Aortic smooth muscle cell (primary cell): ENCODE data around the gene ERP27. TPM values are rescaled to one million over a fixed set of nuclear protein-coding genes. Genes with fewer than 3 reads are reported as not detected.

Experiments
- total RNA-seq: library from RNA; depleted of rRNA; stranded (reverse); fragments of >200 nt; gene quantifications from 2 replicates; pipeline ENCODE4 v1.2.3, GENCODE V29; 2014

ERP27 gene
- total RNA-seq, result 0.13 and 0.87 TPM in 2 replicates

DNA sequence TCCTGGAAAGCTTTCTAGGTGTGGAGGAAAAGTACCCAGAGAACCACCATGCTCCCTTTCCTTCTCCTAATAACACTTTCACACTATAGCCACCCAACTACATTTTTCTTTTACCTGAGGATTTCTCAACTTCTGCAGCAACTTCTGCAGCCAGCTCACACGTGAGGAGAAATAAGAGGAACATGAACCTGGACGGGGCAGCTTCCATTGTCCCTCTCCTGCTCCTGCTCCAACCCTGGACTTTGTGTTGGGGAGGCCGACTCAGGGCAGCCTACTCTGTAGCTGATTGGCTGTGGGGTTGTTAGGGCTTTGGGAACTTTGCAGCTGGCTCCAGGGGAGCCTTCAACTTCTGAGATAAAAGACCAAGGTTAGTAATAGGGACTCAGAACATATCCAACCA, at the start of gene ERP27:
TSS of gene ERP27 (minus strand) at position 237 of the 400 bp plus-strand sequence. CDS start at position 208, 29 bp downstream.

DNA sequence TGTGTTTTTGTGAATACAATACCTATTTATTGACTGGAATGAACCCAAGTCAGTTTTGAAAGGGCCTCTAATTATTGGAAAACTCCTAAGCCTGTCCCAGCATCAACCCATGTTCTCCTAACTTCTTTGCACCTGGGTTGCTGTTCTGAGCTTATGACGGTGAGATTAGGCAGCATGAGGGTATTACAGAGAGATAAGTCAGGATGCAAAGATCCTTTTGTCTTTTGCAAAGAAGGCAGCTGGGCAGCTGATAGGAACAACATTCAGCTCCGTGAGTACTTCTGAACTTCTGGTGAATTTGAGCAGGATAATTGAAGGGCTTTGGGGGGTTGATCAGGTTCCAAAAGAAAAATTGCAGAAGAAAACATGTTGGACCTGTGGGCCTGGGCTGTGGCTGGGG, 34.5 kb upstream of the ERP27 start, which contains the start of gene PDE6H:
TSS of gene PDE6H (plus strand) at position 227 of the 400 bp plus-strand sequence. CDS start 4,971 bp downstream, outside the sequence.

DNA sequence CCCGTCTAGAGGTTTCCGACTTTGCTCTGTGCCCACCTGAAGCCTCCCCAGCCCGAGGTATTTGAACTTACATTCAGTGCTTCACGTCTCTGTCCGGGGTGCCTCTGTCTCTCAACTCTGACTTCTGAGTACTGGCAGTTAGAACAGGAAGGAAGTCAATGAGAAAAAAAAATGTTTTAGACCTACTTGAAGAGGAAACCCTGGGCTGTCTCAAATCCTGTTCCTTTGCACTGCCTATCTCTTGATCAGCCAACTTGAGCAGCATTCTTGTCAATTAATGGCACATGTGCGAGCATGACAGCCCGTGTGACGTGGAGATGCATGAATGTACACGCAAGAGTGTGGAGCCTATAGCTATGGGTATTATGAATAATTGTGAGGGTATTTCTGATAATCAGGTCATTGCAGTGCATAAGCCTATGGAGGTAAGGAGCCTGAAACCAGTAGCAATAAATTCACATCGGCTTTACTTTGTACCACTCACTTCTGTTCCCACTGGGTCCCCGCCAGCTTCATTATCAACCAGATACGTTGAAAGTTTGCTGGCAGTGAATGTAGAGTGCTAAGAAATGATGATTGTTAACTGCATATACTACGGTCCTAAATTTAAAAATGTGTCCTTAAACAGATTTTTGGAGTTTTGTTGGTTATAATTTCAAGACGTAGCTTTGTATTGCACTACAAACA, 23.3 kb upstream of the ERP27 start, which contains the start of gene ARHGDIB:
TSS of gene ARHGDIB (minus strand) at position 136 of the 687 bp plus-strand sequence. CDS start 10,889 bp downstream, outside the sequence.

DNA sequence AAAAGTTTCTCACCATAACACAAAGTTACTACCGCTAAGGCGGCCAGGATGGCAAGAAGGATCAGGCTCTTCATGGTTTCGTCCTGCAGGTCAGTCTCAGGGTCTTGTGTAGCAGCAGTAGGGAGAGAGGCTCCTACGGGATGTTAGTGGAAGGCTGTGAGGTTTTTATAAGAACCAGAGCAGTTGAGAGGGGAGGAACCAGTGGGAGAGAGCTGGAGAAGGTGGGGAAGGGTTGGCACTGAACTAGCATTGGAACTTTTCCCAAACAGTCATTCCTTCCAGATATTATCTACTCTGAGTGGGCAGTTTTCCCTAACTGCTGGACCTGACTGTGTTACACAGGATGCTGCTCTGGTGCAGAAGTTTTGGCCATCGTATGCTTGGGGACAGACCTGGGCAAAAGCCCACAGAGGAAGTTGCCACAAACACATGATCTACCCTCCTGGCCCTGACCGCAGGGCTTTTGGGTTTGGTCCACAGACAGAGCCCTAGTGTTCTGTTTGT, 52.6 kb downstream of the ERP27 start, which contains the start of gene MGP:
TSS of gene MGP (minus strand) at position 137 of the 504 bp plus-strand sequence. CDS start at position 74, 63 bp downstream.

Other genes with a start within 250 kb of the ERP27 start
- under 0.01 TPM in 1 of 2 replicates, not detected in the other for gene GUCY2C, start 241.9 kb downstream of the ERP27 start, total RNA-seq
- gene WBP11, start 135.1 kb downstream of the ERP27 start, total RNA-seq, result 10.2 and 16.1 TPM in 2 replicates
- gene C12orf60, start 134.9 kb downstream of the ERP27 start, total RNA-seq, result 0.79 and 3.9 TPM in 2 replicates
- gene SMCO3, start 124.4 kb downstream of the ERP27 start, total RNA-seq, result 0.13 and 0.37 TPM in 2 replicates
- gene ART4, start 95.0 kb downstream of the ERP27 start, total RNA-seq, result 0.66 and 3.5 TPM in 2 replicates
- 115 and 281 TPM in 2 replicates for gene MGP, start 52.7 kb downstream of the ERP27 start, total RNA-seq
- 88.5 and 100 TPM in 2 replicates for gene ARHGDIB, start 23.1 kb upstream of the ERP27 start, total RNA-seq
- not detected in 2 replicates for gene PDE6H, start 34.5 kb upstream of the ERP27 start, total RNA-seq